Measurements from ENCODE around the gene ARHGDIB.

DNA sequence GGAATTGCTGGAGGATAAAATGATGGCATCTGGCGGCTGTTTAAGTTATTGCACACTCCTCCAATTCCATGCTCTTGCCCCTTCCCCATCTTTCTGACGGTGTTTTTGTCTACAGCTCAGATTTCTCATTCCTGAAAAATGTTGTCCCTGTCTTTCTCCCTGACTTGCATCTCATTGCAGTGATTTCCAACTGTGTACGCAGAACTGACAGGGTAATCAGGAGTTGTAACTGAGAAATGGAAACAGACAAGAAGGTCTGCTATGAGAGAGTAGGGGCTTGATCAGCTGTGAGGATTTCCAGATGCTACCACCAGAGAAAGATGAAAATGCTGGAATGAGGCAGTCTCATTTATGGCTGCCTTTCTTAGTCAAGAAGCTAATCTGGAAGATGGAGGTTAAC lies 24.4 kb downstream of the ARHGDIB start:
- TF ChIP-seq, protein P1, sequence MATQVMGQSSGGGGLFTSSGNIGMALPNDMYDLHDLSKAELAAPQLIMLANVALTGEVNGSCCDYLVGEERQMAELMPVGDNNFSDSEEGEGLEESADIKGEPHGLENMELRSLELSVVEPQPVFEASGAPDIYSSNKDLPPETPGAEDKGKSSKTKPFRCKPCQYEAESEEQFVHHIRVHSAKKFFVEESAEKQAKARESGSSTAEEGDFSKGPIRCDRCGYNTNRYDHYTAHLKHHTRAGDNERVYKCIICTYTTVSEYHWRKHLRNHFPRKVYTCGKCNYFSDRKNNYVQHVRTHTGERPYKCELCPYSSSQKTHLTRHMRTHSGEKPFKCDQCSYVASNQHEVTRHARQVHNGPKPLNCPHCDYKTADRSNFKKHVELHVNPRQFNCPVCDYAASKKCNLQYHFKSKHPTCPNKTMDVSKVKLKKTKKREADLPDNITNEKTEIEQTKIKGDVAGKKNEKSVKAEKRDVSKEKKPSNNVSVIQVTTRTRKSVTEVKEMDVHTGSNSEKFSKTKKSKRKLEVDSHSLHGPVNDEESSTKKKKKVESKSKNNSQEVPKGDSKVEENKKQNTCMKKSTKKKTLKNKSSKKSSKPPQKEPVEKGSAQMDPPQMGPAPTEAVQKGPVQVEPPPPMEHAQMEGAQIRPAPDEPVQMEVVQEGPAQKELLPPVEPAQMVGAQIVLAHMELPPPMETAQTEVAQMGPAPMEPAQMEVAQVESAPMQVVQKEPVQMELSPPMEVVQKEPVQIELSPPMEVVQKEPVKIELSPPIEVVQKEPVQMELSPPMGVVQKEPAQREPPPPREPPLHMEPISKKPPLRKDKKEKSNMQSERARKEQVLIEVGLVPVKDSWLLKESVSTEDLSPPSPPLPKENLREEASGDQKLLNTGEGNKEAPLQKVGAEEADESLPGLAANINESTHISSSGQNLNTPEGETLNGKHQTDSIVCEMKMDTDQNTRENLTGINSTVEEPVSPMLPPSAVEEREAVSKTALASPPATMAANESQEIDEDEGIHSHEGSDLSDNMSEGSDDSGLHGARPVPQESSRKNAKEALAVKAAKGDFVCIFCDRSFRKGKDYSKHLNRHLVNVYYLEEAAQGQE (IDR thresholded peaks at IDR 0.05; ENCODE audit: low read depth): no peak
- TF ChIP-seq, protein P2, sequence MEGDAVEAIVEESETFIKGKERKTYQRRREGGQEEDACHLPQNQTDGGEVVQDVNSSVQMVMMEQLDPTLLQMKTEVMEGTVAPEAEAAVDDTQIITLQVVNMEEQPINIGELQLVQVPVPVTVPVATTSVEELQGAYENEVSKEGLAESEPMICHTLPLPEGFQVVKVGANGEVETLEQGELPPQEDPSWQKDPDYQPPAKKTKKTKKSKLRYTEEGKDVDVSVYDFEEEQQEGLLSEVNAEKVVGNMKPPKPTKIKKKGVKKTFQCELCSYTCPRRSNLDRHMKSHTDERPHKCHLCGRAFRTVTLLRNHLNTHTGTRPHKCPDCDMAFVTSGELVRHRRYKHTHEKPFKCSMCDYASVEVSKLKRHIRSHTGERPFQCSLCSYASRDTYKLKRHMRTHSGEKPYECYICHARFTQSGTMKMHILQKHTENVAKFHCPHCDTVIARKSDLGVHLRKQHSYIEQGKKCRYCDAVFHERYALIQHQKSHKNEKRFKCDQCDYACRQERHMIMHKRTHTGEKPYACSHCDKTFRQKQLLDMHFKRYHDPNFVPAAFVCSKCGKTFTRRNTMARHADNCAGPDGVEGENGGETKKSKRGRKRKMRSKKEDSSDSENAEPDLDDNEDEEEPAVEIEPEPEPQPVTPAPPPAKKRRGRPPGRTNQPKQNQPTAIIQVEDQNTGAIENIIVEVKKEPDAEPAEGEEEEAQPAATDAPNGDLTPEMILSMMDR (IDR thresholded peaks at IDR 0.05 in 2 of 3, conservative IDR thresholded peaks at IDR 0.05 in 1 of 3; ENCODE audit: borderline replicate concordance in 1 of 3, insufficient read depth in 1 of 3, low read depth in 2 of 3, low read length in 2 of 3): no peak
- TF ChIP-seq POLR2A (IDR thresholded peaks at IDR 0.05; ENCODE audit: borderline replicate concordance, extremely low read depth, insufficient read depth, insufficient read length) (no peak), EZH2 (IDR thresholded peaks at IDR 0.05) (no peak), CEBPB (IDR thresholded peaks at IDR 0.05; ENCODE audit: low read depth) (no peak), SIN3A (IDR thresholded peaks at IDR 0.05; ENCODE audit: low read depth) (no peak), RAD21 (IDR thresholded peaks at IDR 0.05; ENCODE audit: low read depth) (no peak), YY1 (IDR thresholded peaks at IDR 0.05; ENCODE audit: extremely low read depth, insufficient replicate concordance, low read depth, low read length) (no peak), POLR2AphosphoS5 (IDR thresholded peaks at IDR 0.05; ENCODE audit: low read depth, low read length) (no peak), EZH2phosphoT487 (IDR thresholded peaks at IDR 0.05; ENCODE audit: borderline replicate concordance) (no peak), EGR1 (IDR thresholded peaks at IDR 0.05; ENCODE audit: low read depth) (no peak), ZNF274 (IDR thresholded peaks at IDR 0.05; ENCODE audit: low read depth, low read length) (no peak)
- TF ChIP-seq, protein P3, sequence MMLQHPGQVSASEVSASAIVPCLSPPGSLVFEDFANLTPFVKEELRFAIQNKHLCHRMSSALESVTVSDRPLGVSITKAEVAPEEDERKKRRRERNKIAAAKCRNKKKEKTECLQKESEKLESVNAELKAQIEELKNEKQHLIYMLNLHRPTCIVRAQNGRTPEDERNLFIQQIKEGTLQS (IDR thresholded peaks at IDR 0.05): no peak
- TF ChIP-seq, protein P4, sequence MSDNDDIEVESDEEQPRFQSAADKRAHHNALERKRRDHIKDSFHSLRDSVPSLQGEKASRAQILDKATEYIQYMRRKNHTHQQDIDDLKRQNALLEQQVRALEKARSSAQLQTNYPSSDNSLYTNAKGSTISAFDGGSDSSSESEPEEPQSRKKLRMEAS (IDR thresholded peaks at IDR 0.05): no peak
